ENCODE results near the gene TAF15.

The TAF15 gene

GRCh38 chr17:35812456-35812855, 3.2 kb downstream of the TAF15 start:
- in situ Hi-C loops (cut with HindIII; ENCODE audit: low sequenced_read_pairs), result no loop called here
- no peak for DNase-seq (ENCODE audit: low read depth, low spot score)
- TF ChIP-seq CTCF (IDR thresholded peaks at IDR 0.05; ENCODE audit: low read depth, low read length), result no peak
- no peak overlapping the region for H3K4me3 ChIP-seq (ENCODE audit: low read depth, low read length)

GRCh38 chr17:35816723-35817122, 7.4 kb downstream of the TAF15 start:
- DNase-seq (ENCODE audit: low read depth, low spot score), result no peak
- in situ Hi-C loops (cut with HindIII; ENCODE audit: low sequenced_read_pairs), result no loop called here
- H3K4me3 ChIP-seq (ENCODE audit: low read depth, low read length), result no peak overlapping the region
- TF ChIP-seq CTCF (IDR thresholded peaks at IDR 0.05; ENCODE audit: low read depth, low read length), result no peak

GRCh38 chr17:35817196-35817595, 7.9 kb downstream of the TAF15 start:
- DNase-seq (ENCODE audit: low read depth, low spot score), result no peak
- TF ChIP-seq CTCF (IDR thresholded peaks at IDR 0.05; ENCODE audit: low read depth, low read length), result no peak
- in situ Hi-C loops (cut with HindIII; ENCODE audit: low sequenced_read_pairs), result no loop called here

GRCh38 chr17:35819455-35819854, 10.2 kb downstream of the TAF15 start:
- TF ChIP-seq CTCF (IDR thresholded peaks at IDR 0.05; ENCODE audit: low read depth, low read length), result no peak
- no peak overlapping the region for H3K4me3 ChIP-seq (ENCODE audit: low read depth, low read length)
- in situ Hi-C loops (cut with HindIII; ENCODE audit: low sequenced_read_pairs), result no loop called here
- no peak for DNase-seq (ENCODE audit: low read depth, low spot score)

More at GRCh38 chr17:35817196-35817595, 7.9 kb downstream of the TAF15 start:
- no peak overlapping the region for H3K4me3 ChIP-seq (ENCODE audit: low read depth, low read length)

- DNase-seq (ENCODE audit: low read depth, low spot score), result no peak
- TF ChIP-seq CTCF (IDR thresholded peaks at IDR 0.05; ENCODE audit: low read depth, low read length), result no peak
- in situ Hi-C loops (cut with HindIII; ENCODE audit: low sequenced_read_pairs), result no loop called here
- H3K4me3 ChIP-seq (ENCODE audit: low read depth, low read length), result no peak overlapping the region
Observed at GRCh38 chr17:35821308-35821707, 12.0 kb downstream of the TAF15 start.

GRCh38 chr17:35825206-35825605, 15.9 kb downstream of the TAF15 start:
- DNase-seq (ENCODE audit: low read depth, low spot score), result no peak
- H3K4me3 ChIP-seq (ENCODE audit: low read depth, low read length), result no peak overlapping the region
- TF ChIP-seq CTCF (IDR thresholded peaks at IDR 0.05; ENCODE audit: low read depth, low read length), result no peak
- in situ Hi-C loops (cut with HindIII; ENCODE audit: low sequenced_read_pairs), result no loop called here

GRCh38 chr17:35841101-35841500, 31.8 kb downstream of the TAF15 start:
- in situ Hi-C loops (cut with HindIII; ENCODE audit: low sequenced_read_pairs), result no loop called here
- no peak for DNase-seq (ENCODE audit: low read depth, low spot score)
- H3K4me3 ChIP-seq (ENCODE audit: low read depth, low read length), result no peak overlapping the region
- TF ChIP-seq CTCF (IDR thresholded peaks at IDR 0.05; ENCODE audit: low read depth, low read length), result no peak

Measured in astrocyte of the spinal cord (primary cell).